Neural progenitor cell (in vitro differentiated cells): ENCODE measurements around the gene KLF9. TPM values are rescaled to one million over a fixed set of nuclear protein-coding genes. Genes with fewer than 3 reads are reported as not detected.

Source experiments
- DNase-seq: peaks from one replicate; pipeline ENCODE4 v3.0.0-alpha.2; 2016; ENCODE audit warnings: low spot score
- H2AFZ ChIP-seq: fragments of 200-600 bp; sonication (generic); replicated peaks from 2 replicates; pipeline ENCODE4 v1.6.1; 2016; ENCODE audit warnings: antibody characterized with exemption
- H3F3A ChIP-seq: fragments of 200-600 bp; sonication (generic); 2 replicates; pipeline ENCODE4 v1.6.1; 2016; ENCODE audit warnings: antibody characterized with exemption, low read depth
- H3K27ac ChIP-seq: fragments of 200-600 bp; sonication (generic); 2 replicates; pipeline ENCODE4 v1.5.1; 2016; ENCODE audit warnings: mild to moderate bottlenecking
- H3K27me3 ChIP-seq: fragments of 200-600 bp; sonication (generic); 2 replicates; pipeline ENCODE4 v1.6.1; 2016; ENCODE audit warnings: mild to moderate bottlenecking, moderate library complexity
- H3K36me3 ChIP-seq: fragments of 200-600 bp; sonication (generic); 2 replicates; pipeline ENCODE4 v1.5.1; 2016
- H3K4me1 ChIP-seq: fragments of 200-600 bp; sonication (generic); 2 replicates; pipeline ENCODE4 v1.6.1; 2016; ENCODE audit warnings: mixed run types
- H3K4me2 ChIP-seq: fragments of 200-600 bp; sonication (generic); 2 replicates; pipeline ENCODE4 v1.6.1; 2016
- H3K4me3 ChIP-seq: fragments of 200-600 bp; sonication (generic); 2 replicates; pipeline ENCODE4 v1.5.1; 2016
- H3K79me2 ChIP-seq: fragments of 200-600 bp; sonication (generic); 2 replicates; pipeline ENCODE4 v1.6.1; 2016; ENCODE audit warnings: low read depth
- H3K9ac ChIP-seq: fragments of 200-600 bp; sonication (generic); 2 replicates; pipeline ENCODE4 v1.6.1; 2016
- H3K9me3 ChIP-seq: fragments of 200-600 bp; sonication (generic); 2 replicates; pipeline ENCODE4 v1.5.1; 2016; ENCODE audit warnings: low read depth
- H4K20me1 ChIP-seq: fragments of 200-600 bp; sonication (generic); 2 replicates; pipeline ENCODE4 v1.6.1; 2016; ENCODE audit warnings: low read depth
- H3K27ac Mint-ChIP-seq: 3 replicates; pipeline ENCODE4 v1.8.0; 2021; ENCODE audit warnings: mixed read lengths
- H3K27me3 Mint-ChIP-seq: 2 replicates; pipeline ENCODE4 v1.8.0; 2022; ENCODE audit warnings: low read depth, mild to moderate bottlenecking, inconsistent platforms, moderate library complexity, mixed read lengths; ENCODE audit not compliant: insufficient read depth
- H3K36me3 Mint-ChIP-seq: 3 replicates; pipeline ENCODE4 v1.8.0; 2021; ENCODE audit warnings: mixed read lengths
- H3K4me1 Mint-ChIP-seq: 3 replicates; pipeline ENCODE4 v1.8.0; 2021; ENCODE audit warnings: mixed read lengths
- H3K4me3 Mint-ChIP-seq: 3 replicates; pipeline ENCODE4 v1.8.0; 2021; ENCODE audit warnings: mild to moderate bottlenecking, moderate library complexity, mixed read lengths
- H3K9me3 Mint-ChIP-seq: 3 replicates; pipeline ENCODE4 v1.8.0; 2020; ENCODE audit warnings: mixed read lengths
- CTCF ChIP-seq: fragments of 200-600 bp; sonication (generic); IDR thresholded peaks from 2 replicates; pipeline ENCODE4 v1.5.1; 2017; ENCODE audit warnings: antibody characterized with exemption, mild to moderate bottlenecking
- EZH2 ChIP-seq: fragments of 200-600 bp; sonication (generic); IDR thresholded peaks from 2 replicates; pipeline ENCODE4 v1.6.1; 2017; ENCODE audit warnings: antibody characterized with exemption, mild to moderate bottlenecking, moderate library complexity
- EZH2phosphoT487 ChIP-seq: fragments of 200-600 bp; sonication (generic); IDR thresholded peaks from 2 replicates; pipeline ENCODE4 v1.6.1; 2017; ENCODE audit warnings: antibody characterized with exemption
- total RNA-seq: library from RNA; depleted of rRNA; stranded (reverse); fragments of >200 nt; gene quantifications from 2 replicates; pipeline ENCODE4 v1.2.3, GENCODE V29; 2015; ENCODE audit warnings: low replicate concordance

KLF9 gene
- total RNA-seq, 1 donor from 2014 or later = 0.41 TPM

GRCh38 chr9:70405808-70406433, 8.5 kb downstream of the KLF9 start:
- H4K20me1 ChIP-seq = no peaks in the 10 kb centered on the region
- H3K4me1 ChIP-seq = peaks cover 14% of the 10 kb centered on the region
- peaks cover 19% of the 10 kb centered on the region for H3K27me3 ChIP-seq
- H3K27ac ChIP-seq = no peak overlapping the region
- Mint-ChIP-seq H3K4me3 (no peak overlapping the region), H3K27me3 (peaks cover 9% of the 10 kb centered on the region), H3K36me3 (no peaks in the 10 kb centered on the region), H3K9me3 (no peaks in the 10 kb centered on the region), H3K4me1 (peaks cover 14% of the 10 kb centered on the region), H3K27ac (no peak overlapping the region)
- no peaks in the 10 kb centered on the region for H3K36me3 ChIP-seq
- H3K79me2 ChIP-seq = no peaks in the 10 kb centered on the region
- H3F3A ChIP-seq = peaks cover 8% of the 10 kb centered on the region
- peak overlapping the region; percentile 8 for H3K4me2 ChIP-seq
- no peak overlapping the region for H2AFZ ChIP-seq
- no peak overlapping the region for H3K9ac ChIP-seq
- no peaks in the 10 kb centered on the region for H3K9me3 ChIP-seq
- no peak for TF ChIP-seq EZH2
- no peak overlapping the region for H3K4me3 ChIP-seq
- no peak for DNase-seq

GRCh38 chr9:70404261-70404660, 10.2 kb downstream of the KLF9 start:
- H3K27me3 Mint-ChIP-seq = peaks cover 2% of the 10 kb centered on the region
- H3K27me3 ChIP-seq = peaks cover 2% of the 10 kb centered on the region
- TF ChIP-seq EZH2 = no peak
- no peak for TF ChIP-seq EZH2phosphoT487
- TF ChIP-seq CTCF = no peak
- H3K9me3 ChIP-seq = no peaks in the 10 kb centered on the region
- no peak overlapping the region for H3K27ac ChIP-seq
- no peak overlapping the region for H3K4me3 Mint-ChIP-seq
- H3K4me3 ChIP-seq = no peak overlapping the region
- no peaks in the 10 kb centered on the region for H3K9me3 Mint-ChIP-seq
- H3K79me2 ChIP-seq = no peaks in the 10 kb centered on the region
- no peaks in the 10 kb centered on the region for H3K36me3 ChIP-seq
- H3K4me2 ChIP-seq = no peak overlapping the region
- peaks cover 8% of the 10 kb centered on the region for H3F3A ChIP-seq
- H3K9ac ChIP-seq = no peak overlapping the region
- no peaks in the 10 kb centered on the region for H4K20me1 ChIP-seq
- H3K36me3 Mint-ChIP-seq = no peaks in the 10 kb centered on the region
- H3K27ac Mint-ChIP-seq = no peak overlapping the region
- H3K4me1 ChIP-seq = peaks cover 14% of the 10 kb centered on the region
- no peak overlapping the region for H2AFZ ChIP-seq
- H3K4me1 Mint-ChIP-seq = peaks cover 14% of the 10 kb centered on the region
- DNase-seq = no peak

GRCh38 chr9:70403618-70404025, 10.8 kb downstream of the KLF9 start:
- DNase-seq = no peak
- Mint-ChIP-seq H3K9me3 (no peaks in the 10 kb centered on the region), H3K36me3 (no peaks in the 10 kb centered on the region), H3K4me3 (no peak overlapping the region), H3K27me3 (peaks cover 2% of the 10 kb centered on the region), H3K4me1 (peaks cover 14% of the 10 kb centered on the region), H3K27ac (no peak overlapping the region)
- no peak overlapping the region for H3K27ac ChIP-seq
- no peak overlapping the region for H3K4me2 ChIP-seq
- no peaks in the 10 kb centered on the region for H4K20me1 ChIP-seq
- H3F3A ChIP-seq = peaks cover 8% of the 10 kb centered on the region
- no peaks in the 10 kb centered on the region for H3K9me3 ChIP-seq
- H3K4me3 ChIP-seq = no peak overlapping the region
- H3K36me3 ChIP-seq = no peaks in the 10 kb centered on the region
- H3K4me1 ChIP-seq = peaks cover 14% of the 10 kb centered on the region
- no peak overlapping the region for H2AFZ ChIP-seq
- no peak for TF ChIP-seq EZH2phosphoT487
- TF ChIP-seq EZH2 = no peak
- no peak for TF ChIP-seq CTCF
- H3K27me3 ChIP-seq = no peaks in the 10 kb centered on the region
- no peak overlapping the region for H3K9ac ChIP-seq
- no peaks in the 10 kb centered on the region for H3K79me2 ChIP-seq

- H3F3A ChIP-seq = peaks cover 8% of the 10 kb centered on the region
- no peaks in the 10 kb centered on the region for H3K36me3 Mint-ChIP-seq
- peaks cover 2% of the 10 kb centered on the region for H3K27me3 Mint-ChIP-seq
- no peaks in the 10 kb centered on the region for H3K9me3 Mint-ChIP-seq
- H3K4me3 Mint-ChIP-seq = no peak overlapping the region
- no peak overlapping the region for H2AFZ ChIP-seq
- H3K36me3 ChIP-seq = no peaks in the 10 kb centered on the region
- TF ChIP-seq EZH2 (no peak), EZH2phosphoT487 (no peak), CTCF (no peak)
- H3K9me3 ChIP-seq = no peaks in the 10 kb centered on the region
- H3K4me1 Mint-ChIP-seq = peaks cover 14% of the 10 kb centered on the region
- H3K4me2 ChIP-seq = no peak overlapping the region
- H3K79me2 ChIP-seq = no peaks in the 10 kb centered on the region
- no peaks in the 10 kb centered on the region for H4K20me1 ChIP-seq
- H3K4me3 ChIP-seq = no peak overlapping the region
- no peak overlapping the region for H3K27ac Mint-ChIP-seq
- no peak overlapping the region for H3K27ac ChIP-seq
- peaks cover 14% of the 10 kb centered on the region for H3K4me1 ChIP-seq
- no peak overlapping the region for H3K9ac ChIP-seq
- DNase-seq = no peak
- no peaks in the 10 kb centered on the region for H3K27me3 ChIP-seq
Measured at GRCh38 chr9:70403166-70403565, 11.3 kb downstream of the KLF9 start.
